Kidney capillary endothelial cell (primary cell): Measurements from ENCODE around the gene NBEA.

Experiments used
- DNase-seq: peaks from one replicate; pipeline ENCODE4 v3.0.0-alpha.2; 2018; ENCODE audit warnings: low spot score

Gene NBEA

GRCh38 chr13:35475212-35475959, 533.3 kb downstream of the NBEA start:
- DNase-seq = no peak

- peak; percentile 25 for DNase-seq
Measured at GRCh38 chr13:35475960-35476943, 534.2 kb downstream of the NBEA start, which contains the start of gene MAB21L1. MAB21L1 (minus strand) TSS chr13:35476689; CDS start chr13:35476138, 551 bp downstream.

- no peak for DNase-seq
Measured at GRCh38 chr13:35477386-35477946, 535.4 kb downstream of the NBEA start.

GRCh38 chr13:35478271-35479037, 536.4 kb downstream of the NBEA start:
- no peak for DNase-seq

- DNase-seq = no peak
Measured at GRCh38 chr13:35479038-35479492, 537.0 kb downstream of the NBEA start.

GRCh38 chr13:35479706-35480105, 537.6 kb downstream of the NBEA start:
- no peak for DNase-seq

- DNase-seq = no peak
Measured at GRCh38 chr13:35480346-35480745, 538.3 kb downstream of the NBEA start.

- DNase-seq = no peak
Measured at GRCh38 chr13:35481777-35482176, 539.7 kb downstream of the NBEA start.

- no peak for DNase-seq
Measured at GRCh38 chr13:35482527-35482926, 540.5 kb downstream of the NBEA start.

GRCh38 chr13:35483761-35484160, 541.7 kb downstream of the NBEA start:
- no peak for DNase-seq

GRCh38 chr13:35484384-35484783, 542.3 kb downstream of the NBEA start:
- DNase-seq = no peak

GRCh38 chr13:35485424-35485823, 543.4 kb downstream of the NBEA start:
- DNase-seq = no peak

- DNase-seq = no peak
Measured at GRCh38 chr13:35489050-35489449, 547.0 kb downstream of the NBEA start.

- DNase-seq = no peak
Measured at GRCh38 chr13:35496006-35496405, 553.9 kb downstream of the NBEA start.

- no peak for DNase-seq
Measured at GRCh38 chr13:35496761-35497386, 554.8 kb downstream of the NBEA start.

GRCh38 chr13:35498231-35498630, 556.2 kb downstream of the NBEA start:
- no peak for DNase-seq

GRCh38 chr13:35499196-35499662, 557.2 kb downstream of the NBEA start:
- no peak for DNase-seq

- no peak for DNase-seq
Measured at GRCh38 chr13:35499676-35500075, 557.6 kb downstream of the NBEA start.

GRCh38 chr13:35500144-35500543, 558.1 kb downstream of the NBEA start:
- DNase-seq = no peak

- DNase-seq = no peak
Measured at GRCh38 chr13:35501661-35502235, 559.7 kb downstream of the NBEA start.

- DNase-seq = no peak
Measured at GRCh38 chr13:35502456-35502855, 560.4 kb downstream of the NBEA start.
